ENCODE measurements around the gene SMIM3. TPM values are rescaled to one million over a fixed set of nuclear protein-coding genes. Genes with fewer than 3 reads are reported as not detected.

SMIM3 gene
- total RNA-seq, 1 donor from 2014 or later: 17.1 TPM

DNA sequence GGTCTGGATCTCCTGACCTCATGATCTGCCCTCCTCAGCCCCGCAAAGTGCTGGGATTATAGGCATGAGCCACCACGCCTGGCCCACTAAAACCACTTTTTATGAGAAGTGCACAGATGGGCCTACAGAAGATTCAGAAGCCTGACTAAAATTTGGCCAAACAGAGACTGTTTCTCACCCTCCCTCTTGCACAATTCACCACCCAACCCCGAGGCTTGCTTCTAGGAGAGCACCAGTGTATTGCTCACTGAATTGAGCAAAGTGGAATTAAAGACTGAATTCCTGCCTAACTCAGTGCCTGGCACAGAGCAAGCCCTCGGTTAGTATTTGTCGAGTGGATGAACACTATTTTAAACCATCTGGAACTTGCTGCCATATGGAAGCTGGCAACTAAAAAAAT, 16.3 kb upstream of the SMIM3 start:
- DNase-seq (no peak), ATAC-seq (no peak)
- peaks cover 29% of the 10 kb centered on the region for H3K4me1 ChIP-seq
- H3K9me3 ChIP-seq: no peaks in the 10 kb centered on the region
- no peak overlapping the region for H3K4me3 ChIP-seq
- intact Hi-C loops (cut with DNase I): no loop called here
- H3K36me3 ChIP-seq: no peaks in the 10 kb centered on the region
- TF ChIP-seq CTCF (IDR thresholded peaks at IDR 0.05): no peak
- no peaks in the 10 kb centered on the region for H3K27me3 ChIP-seq (ENCODE audit: low read depth)
- H3K27ac ChIP-seq: peak overlapping the region; percentile 56

DNA sequence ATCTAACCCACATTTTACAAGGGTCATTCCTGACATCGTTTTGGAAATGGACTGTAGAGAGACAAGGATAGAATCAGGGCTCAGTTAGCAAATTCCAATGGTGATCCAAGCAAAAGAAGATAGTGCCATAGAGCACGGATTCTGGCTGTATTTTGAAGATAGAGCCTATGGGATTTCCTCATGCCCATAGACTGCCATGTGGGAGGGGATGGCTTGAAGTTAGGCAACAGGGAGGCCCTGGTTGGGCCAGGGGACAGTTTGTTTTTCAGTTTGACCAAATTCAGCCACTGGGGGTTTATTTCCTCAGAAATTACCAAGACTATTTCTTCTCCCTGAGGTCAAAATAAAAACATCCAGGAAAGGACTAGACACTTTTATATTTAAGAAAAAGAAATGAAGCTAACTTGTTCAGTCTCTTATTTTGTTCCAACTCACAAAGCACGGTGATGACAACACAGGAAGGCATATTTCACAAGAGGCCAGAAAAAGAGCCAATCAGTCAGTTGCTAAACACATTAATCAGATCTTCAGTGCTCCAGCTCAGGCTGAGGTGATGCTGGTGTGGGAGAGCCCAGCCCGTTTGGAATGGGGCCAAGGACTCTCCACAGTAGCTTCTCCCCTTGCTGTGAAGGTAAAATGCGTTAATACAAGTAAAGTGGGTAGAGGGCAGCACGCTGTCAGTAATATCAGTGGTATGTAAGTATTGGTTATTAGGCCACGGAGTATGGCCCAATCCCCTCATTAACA, 15.4 kb upstream of the SMIM3 start:
- no peak for ATAC-seq
- H3K4me1 ChIP-seq: peaks cover 20% of the 10 kb centered on the region
- TF ChIP-seq CTCF (IDR thresholded peaks at IDR 0.05): no peak
- DNase-seq: no peak
- H3K27ac ChIP-seq: peak overlapping the region; percentile 56
- no peaks in the 10 kb centered on the region for H3K27me3 ChIP-seq (ENCODE audit: low read depth)
- H3K4me3 ChIP-seq: no peak overlapping the region
- intact Hi-C loops (cut with DNase I): no loop called here
- H3K9me3 ChIP-seq: no peaks in the 10 kb centered on the region
- H3K36me3 ChIP-seq: no peaks in the 10 kb centered on the region

DNA sequence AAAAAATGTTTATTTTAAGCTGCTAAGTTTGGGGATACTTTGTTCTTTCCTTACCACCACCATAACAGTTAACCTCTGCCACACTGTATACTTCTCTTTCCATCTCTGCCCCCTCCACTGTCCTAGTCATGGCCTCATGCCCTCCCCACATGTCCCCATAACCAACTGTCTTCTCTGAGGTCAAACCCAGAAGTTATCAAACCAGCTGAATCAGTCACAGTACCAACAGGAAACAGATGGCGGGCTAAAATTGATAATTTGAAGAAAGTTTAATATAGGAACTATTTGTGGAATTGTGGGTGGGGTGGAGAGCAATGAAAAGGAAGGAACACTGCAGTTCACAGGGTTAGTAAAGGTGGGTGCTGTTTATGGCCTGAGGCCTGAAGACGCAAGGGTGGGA, 14.0 kb upstream of the SMIM3 start:
- ATAC-seq: peak; percentile 40 to 72
- Histone ChIP-seq H3K36me3 (no peaks in the 10 kb centered on the region), H3K9me3 (no peaks in the 10 kb centered on the region), H3K4me3 (no peak overlapping the region), H3K4me1 (peaks cover 20% of the 10 kb centered on the region), H3K27ac (peak overlapping the region; percentile 53), H3K27me3 (ENCODE audit: low read depth) (no peaks in the 10 kb centered on the region)
- no peak for DNase-seq
- intact Hi-C loops (cut with DNase I): no loop called here
- TF ChIP-seq CTCF (IDR thresholded peaks at IDR 0.05): no peak

- no peaks in the 10 kb centered on the region for H3K9me3 ChIP-seq
Measured at GRCh38 chr5:150765011-150765798, 13.4 kb upstream of the SMIM3 start.

GRCh38 chr5:150765799-150766169, 12.8 kb upstream of the SMIM3 start:
- H3K36me3 ChIP-seq: no peaks in the 10 kb centered on the region
- DNase-seq (no peak), ATAC-seq (no peak)
- no peaks in the 10 kb centered on the region for H3K9me3 ChIP-seq
- H3K4me3 ChIP-seq: no peak overlapping the region
- H3K27me3 ChIP-seq (ENCODE audit: low read depth): no peaks in the 10 kb centered on the region
- intact Hi-C loops (cut with DNase I): no loop called here
- no peak overlapping the region for H3K27ac ChIP-seq
- no peak for TF ChIP-seq CTCF (IDR thresholded peaks at IDR 0.05)
- peaks cover 20% of the 10 kb centered on the region for H3K4me1 ChIP-seq

More at GRCh38 chr5:150765011-150765798, 13.4 kb upstream of the SMIM3 start:
- Histone ChIP-seq H3K27ac (peak overlapping the region; percentile 53), H3K4me3 (no peak overlapping the region), H3K4me1 (peaks cover 20% of the 10 kb centered on the region), H3K36me3 (no peaks in the 10 kb centered on the region), H3K27me3 (ENCODE audit: low read depth) (no peaks in the 10 kb centered on the region)
- no peak for DNase-seq
- intact Hi-C loops (cut with DNase I): no loop called here
- ATAC-seq: peak; percentile 48 to 64
- TF ChIP-seq CTCF (IDR thresholded peaks at IDR 0.05): no peak

All from lower lobe of right lung (tissue), 2 donors.